Fibroblast of lung (primary cell): ENCODE measurements around the gene IL20RA. TPM values are rescaled to one million over a fixed set of nuclear protein-coding genes. Genes with fewer than 3 reads are reported as not detected.
A peak's percentile ranks its signal among the peaks of the same experiment; 100 is the strongest.

Source experiments
- DNase-seq, 2 donors: peaks; one replicate each; pipeline versions ENCODE4 v3.0.0 to v3.0.0-alpha.2; 2010; ENCODE audit warnings: low read depth in 2 of 2
- H2AFZ ChIP-seq: 2 replicates; pipeline ENCODE4 v1.5.1; 2012; ENCODE audit warnings: low read length, control low read depth, inconsistent platforms
- H3K27ac ChIP-seq: 2 replicates; pipeline ENCODE4 v1.5.1; 2011; ENCODE audit warnings: low read length, control low read depth; ENCODE audit not compliant: insufficient read depth
- H3K27me3 ChIP-seq: 2 replicates; pipeline ENCODE4 v1.5.1; 2011; ENCODE audit warnings: mild to moderate bottlenecking, low read length; ENCODE audit not compliant: control insufficient read depth, insufficient read depth
- H3K36me3 ChIP-seq: 2 replicates; pipeline ENCODE4 v1.5.1; 2011; ENCODE audit warnings: low read length; ENCODE audit not compliant: control insufficient read depth, insufficient read depth
- H3K4me1 ChIP-seq: 2 replicates; pipeline ENCODE4 v1.5.1; 2011; ENCODE audit warnings: low read length; ENCODE audit not compliant: control insufficient read depth, insufficient read depth; ENCODE audit errors: extremely low read depth
- H3K4me2 ChIP-seq: 2 replicates; pipeline ENCODE4 v1.5.1; 2011; ENCODE audit warnings: low read length, control low read depth; ENCODE audit not compliant: insufficient read depth; ENCODE audit errors: extremely low read depth
- H3K4me3 ChIP-seq, 4 experiments: fragments of 200-600 bp in 1 of 4; sonication (generic) in 1 of 4; replicated peaks in 1 of 4; 2 replicates each; pipeline ENCODE4 v1.5.1; 2011 to 2016; ENCODE audit warnings: low read length in 4 of 4, low read depth in 3 of 4, mild to moderate bottlenecking in 3 of 4, control low read depth in 2 of 4, inconsistent platforms in 1 of 4, mixed read lengths in 1 of 4; ENCODE audit not compliant: insufficient read depth in 1 of 4; ENCODE audit errors: control extremely low read depth in 1 of 4
- H3K79me2 ChIP-seq: 2 replicates; pipeline ENCODE4 v1.5.1; 2012; ENCODE audit warnings: mild to moderate bottlenecking, low read length, inconsistent platforms; ENCODE audit not compliant: control insufficient read depth, insufficient read depth
- H3K9ac ChIP-seq: 2 replicates; pipeline ENCODE4 v1.5.1; 2011; ENCODE audit warnings: mild to moderate bottlenecking, low read length, control low read depth; ENCODE audit not compliant: insufficient read depth
- H3K9me3 ChIP-seq: 2 replicates; pipeline ENCODE4 v1.5.1; 2012; ENCODE audit warnings: low read depth, low read length; ENCODE audit not compliant: control insufficient read depth, insufficient read depth
- H4K20me1 ChIP-seq: 2 replicates; pipeline ENCODE4 v1.5.1; 2011; ENCODE audit warnings: low read length; ENCODE audit not compliant: control insufficient read depth, insufficient read depth; ENCODE audit errors: extremely low read depth
- EZH2 ChIP-seq: IDR thresholded peaks from 2 replicates; pipeline ENCODE4 v1.5.1; 2012; ENCODE audit warnings: low read length, control low read depth, mild to moderate bottlenecking; ENCODE audit errors: missing control alignments
- polyA plus RNA-seq, 2 donors: library from polyadenylated mRNA; depleted of rRNA in 1 of 2; stranded (reverse) in 1 of 2; unstranded in 1 of 2; fragments of >200 nt; gene quantifications; 2 replicates each; pipeline ENCODE4 v1.2.1, GENCODE V29; 2011 to 2012; ENCODE audit warnings: missing spikeins in 1 of 2
- total RNA-seq: library from RNA; depleted of rRNA; stranded (reverse); fragments of >200 nt; gene quantifications from 2 replicates; pipeline ENCODE4 v1.2.1, GENCODE V29; 2014
- TF ChIP-seq, protein P1 (sequence below), 2 donors: IDR thresholded peaks in 1 of 2; conservative IDR thresholded peaks in 1 of 2; 1 replicate in 1 of 2; 2 replicates in 1 of 2; pipeline ENCODE4 v1.5.1; 2011 to 2012; ENCODE audit warnings: low read length in 2 of 2, control low read depth in 1 of 2, inconsistent platforms in 1 of 2, low read depth in 1 of 2, mild to moderate bottlenecking in 1 of 2

IL20RA gene
- total and polyA plus RNA-seq, 2 donors (not counting 1 experiment from before 2014, with no cell fraction given): 0.10 to 0.33 TPM

DNA sequence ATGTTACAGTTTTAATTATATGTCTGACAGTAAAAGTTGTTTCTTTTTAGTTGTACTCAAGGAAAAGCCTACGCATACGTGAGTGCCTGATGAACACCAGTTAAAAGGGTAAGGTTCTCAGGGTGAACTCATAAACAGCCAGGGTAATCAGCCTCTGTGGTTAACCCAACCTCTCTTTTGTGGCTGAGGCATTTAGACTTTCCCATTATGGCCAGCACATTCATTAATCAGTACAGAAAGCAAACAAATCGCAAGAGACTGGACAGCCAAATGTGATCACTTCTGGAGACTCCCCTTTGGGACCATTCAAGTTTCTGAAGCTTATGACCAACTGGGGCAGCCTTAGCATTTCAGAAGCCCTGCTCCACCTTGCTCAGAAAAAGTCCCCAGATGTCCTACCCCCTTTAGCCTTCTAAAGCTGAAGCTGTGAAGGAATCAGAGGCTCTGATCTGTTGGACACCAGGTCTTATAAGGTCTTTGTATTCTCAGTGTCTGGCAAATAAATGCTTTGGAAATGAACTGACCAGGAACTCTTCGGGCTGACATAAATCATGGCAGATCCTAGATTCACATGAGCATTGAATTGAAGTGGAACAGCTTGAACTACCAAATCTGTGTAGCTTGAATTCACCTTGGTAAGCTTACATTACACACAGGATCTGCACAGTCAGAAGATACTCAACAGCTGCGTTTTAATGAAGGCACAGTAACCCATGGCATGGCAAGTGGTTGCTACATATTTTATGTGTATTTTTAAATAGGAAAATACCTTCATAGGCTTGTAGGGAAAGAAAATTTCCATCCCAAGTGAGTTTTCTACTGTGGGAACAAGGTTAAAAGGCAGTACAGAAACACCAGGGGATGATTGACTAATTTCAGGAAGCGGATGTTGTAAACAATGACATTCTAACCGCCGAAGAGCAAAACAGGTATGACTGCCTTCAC is 18.7 kb downstream of the IL20RA start:
- H3K4me3 ChIP-seq: no peak overlapping the region
- no peaks in the 10 kb centered on the region for H3K27me3 ChIP-seq
- H3K27ac ChIP-seq: no peak overlapping the region
- no peak overlapping the region for H3K9ac ChIP-seq
- peak in 1 of 2 donors; percentile 78 for DNase-seq
- TF ChIP-seq, protein P1, sequence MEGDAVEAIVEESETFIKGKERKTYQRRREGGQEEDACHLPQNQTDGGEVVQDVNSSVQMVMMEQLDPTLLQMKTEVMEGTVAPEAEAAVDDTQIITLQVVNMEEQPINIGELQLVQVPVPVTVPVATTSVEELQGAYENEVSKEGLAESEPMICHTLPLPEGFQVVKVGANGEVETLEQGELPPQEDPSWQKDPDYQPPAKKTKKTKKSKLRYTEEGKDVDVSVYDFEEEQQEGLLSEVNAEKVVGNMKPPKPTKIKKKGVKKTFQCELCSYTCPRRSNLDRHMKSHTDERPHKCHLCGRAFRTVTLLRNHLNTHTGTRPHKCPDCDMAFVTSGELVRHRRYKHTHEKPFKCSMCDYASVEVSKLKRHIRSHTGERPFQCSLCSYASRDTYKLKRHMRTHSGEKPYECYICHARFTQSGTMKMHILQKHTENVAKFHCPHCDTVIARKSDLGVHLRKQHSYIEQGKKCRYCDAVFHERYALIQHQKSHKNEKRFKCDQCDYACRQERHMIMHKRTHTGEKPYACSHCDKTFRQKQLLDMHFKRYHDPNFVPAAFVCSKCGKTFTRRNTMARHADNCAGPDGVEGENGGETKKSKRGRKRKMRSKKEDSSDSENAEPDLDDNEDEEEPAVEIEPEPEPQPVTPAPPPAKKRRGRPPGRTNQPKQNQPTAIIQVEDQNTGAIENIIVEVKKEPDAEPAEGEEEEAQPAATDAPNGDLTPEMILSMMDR (conservative IDR thresholded peaks at IDR 0.05 in 1 of 2, IDR thresholded peaks at IDR 0.05 in 1 of 2; ENCODE audit: low read depth in 1 of 2, low read length in 2 of 2): no peak
- no peak for TF ChIP-seq EZH2
- no peaks in the 10 kb centered on the region for H3K36me3 ChIP-seq
- no peaks in the 10 kb centered on the region for H3K9me3 ChIP-seq
- no peaks in the 10 kb centered on the region for H3K79me2 ChIP-seq
- H3K4me2 ChIP-seq: no peak overlapping the region
- no peaks in the 10 kb centered on the region for H4K20me1 ChIP-seq
- no peaks in the 10 kb centered on the region for H3K4me1 ChIP-seq
- H2AFZ ChIP-seq: no peak overlapping the region

DNA sequence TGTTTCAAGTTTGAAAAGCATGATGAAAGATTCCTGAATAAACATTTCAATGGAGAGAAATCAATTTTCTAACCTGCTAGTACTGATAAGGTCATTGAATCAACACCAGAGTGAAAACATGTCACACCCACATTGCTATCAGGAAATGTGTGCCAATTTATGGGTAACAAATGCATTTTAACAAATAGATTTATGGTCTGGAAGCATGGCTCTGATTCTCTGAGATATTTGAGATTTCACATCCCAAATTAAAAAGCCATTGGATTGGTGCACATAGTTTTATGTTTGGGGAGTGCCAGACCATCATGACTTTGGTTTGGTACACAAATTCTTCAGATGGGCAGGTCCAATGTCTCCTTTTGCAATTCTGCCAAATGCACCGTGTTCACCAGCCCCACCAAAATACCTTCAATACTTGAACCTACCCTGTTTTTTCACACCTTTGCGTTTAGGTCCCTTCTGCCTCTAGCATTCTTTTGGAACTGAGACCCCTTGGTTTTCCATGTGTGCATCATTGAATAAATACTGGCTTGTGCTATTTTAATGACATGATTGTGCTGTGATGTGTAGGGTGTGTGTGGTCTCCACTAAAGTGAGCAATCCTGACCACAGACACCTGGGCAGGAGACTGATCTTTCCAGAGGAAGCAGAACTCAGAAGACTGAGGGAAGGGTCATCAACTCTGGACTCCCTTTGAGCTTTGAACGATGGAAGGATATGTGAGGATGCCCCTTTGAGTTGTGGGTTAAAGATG is 20.4 kb downstream of the IL20RA start:
- Histone ChIP-seq H3K36me3 (no peaks in the 10 kb centered on the region), H3K4me3 (no peak overlapping the region), H3K4me1 (no peaks in the 10 kb centered on the region), H3K27me3 (no peaks in the 10 kb centered on the region), H3K79me2 (no peaks in the 10 kb centered on the region), H3K4me2 (no peak overlapping the region), H3K27ac (no peak overlapping the region), H3K9ac (no peak overlapping the region), H3K9me3 (no peaks in the 10 kb centered on the region), H4K20me1 (no peaks in the 10 kb centered on the region), H2AFZ (no peak overlapping the region)
- TF ChIP-seq EZH2: no peak
- TF ChIP-seq, protein P1 (conservative IDR thresholded peaks at IDR 0.05 in 1 of 2, IDR thresholded peaks at IDR 0.05 in 1 of 2; ENCODE audit: low read depth in 1 of 2, low read length in 2 of 2): no peak
- peak in 1 of 2 donors; percentile 27 for DNase-seq

DNA sequence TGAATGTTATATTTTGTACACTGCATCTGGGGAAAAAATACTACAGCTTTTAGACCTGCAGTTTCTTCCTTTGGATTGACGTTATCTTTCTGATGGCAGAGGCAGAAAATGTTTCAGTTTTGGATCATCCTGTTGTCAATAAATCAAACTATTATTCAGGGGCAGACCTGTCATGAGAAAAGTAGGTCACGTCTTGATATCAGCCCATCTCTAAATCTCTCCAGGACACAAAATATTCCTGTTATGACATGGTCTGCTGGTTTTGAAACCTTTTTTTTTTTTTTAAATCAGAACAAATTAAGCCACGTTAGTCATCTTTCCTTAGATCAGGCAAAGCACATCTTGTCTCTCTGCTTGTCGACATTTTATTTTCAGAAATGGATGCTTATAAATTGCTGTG is 24.0 kb downstream of the IL20RA start:
- no peak for TF ChIP-seq EZH2
- TF ChIP-seq, protein P1 (conservative IDR thresholded peaks at IDR 0.05 in 1 of 2, IDR thresholded peaks at IDR 0.05 in 1 of 2; ENCODE audit: low read depth in 1 of 2, low read length in 2 of 2): no peak
- H3K4me1 ChIP-seq: no peaks in the 10 kb centered on the region

More for the DNA sequence above, 24.0 kb downstream of the IL20RA start:
- no peak overlapping the region for H3K4me3 ChIP-seq
- H3K27me3 ChIP-seq: peaks cover 2% of the 10 kb centered on the region
- no peaks in the 10 kb centered on the region for H4K20me1 ChIP-seq
- no peaks in the 10 kb centered on the region for H3K36me3 ChIP-seq
- H3K79me2 ChIP-seq: no peaks in the 10 kb centered on the region
- H3K27ac ChIP-seq: no peak overlapping the region
- H2AFZ ChIP-seq: no peak overlapping the region
- H3K4me2 ChIP-seq: no peak overlapping the region
- DNase-seq: no peak
- no peak overlapping the region for H3K9ac ChIP-seq
- no peaks in the 10 kb centered on the region for H3K9me3 ChIP-seq
